Skin of body (tissue), 2 donors: ENCODE measurements around the gene MICALL1. TPM values are rescaled to one million over a fixed set of nuclear protein-coding genes. Genes with fewer than 3 reads are reported as not detected.
A peak's percentile ranks its signal among the peaks of the same experiment; 100 is the strongest.

Experiments used
- DNase-seq: peaks from one replicate; lab custom pipeline; 2025; lab: John Stamatoyannopoulos, UW
- total RNA-seq: library from RNA; depleted of rRNA; stranded (reverse); fragments of >200 nt; gene quantifications from one replicate; pipeline ENCODE4 v1.2.3, GENCODE V29; 2014

MICALL1 gene
- total RNA-seq, result 18.8 TPM

- no peak for DNase-seq
These were observed at the start of gene MICALL1 for GRCh38 chr22:37905534-37906363. Gene MICALL1 (plus strand): TSS chr22:37906297. CDS start chr22:37906423, 126 bp downstream.

- no peak for DNase-seq
These were observed 45.2 kb upstream of the MICALL1 start for GRCh38 chr22:37860796-37861421.

GRCh38 chr22:37862570-37863325 lies 43.3 kb upstream of the MICALL1 start:
- DNase-seq, result no peak

GRCh38 chr22:37865510-37865909 lies 40.6 kb upstream of the MICALL1 start:
- DNase-seq, result no peak

GRCh38 chr22:37870273-37870672 lies 35.8 kb upstream of the MICALL1 start:
- DNase-seq, result no peak

GRCh38 chr22:37880668-37881440 lies 25.2 kb upstream of the MICALL1 start:
- no peak for DNase-seq

GRCh38 chr22:37884420-37884819 lies 21.7 kb upstream of the MICALL1 start:
- peak; percentile 77 for DNase-seq

GRCh38 chr22:37887584-37888378 lies 18.3 kb upstream of the MICALL1 start:
- DNase-seq, result peak; percentile 67

- no peak for DNase-seq
These were observed 14.2 kb upstream of the MICALL1 start for GRCh38 chr22:37891926-37892325.

- DNase-seq, result no peak
These were observed 13.3 kb upstream of the MICALL1 start for GRCh38 chr22:37892566-37893335.

- DNase-seq, result no peak
These were observed 12.5 kb upstream of the MICALL1 start for GRCh38 chr22:37893583-37893983.

- DNase-seq, result no peak
These were observed 11.0 kb upstream of the MICALL1 start for GRCh38 chr22:37894939-37895670.

GRCh38 chr22:37896181-37896592 lies 9.9 kb upstream of the MICALL1 start:
- no peak for DNase-seq

GRCh38 chr22:37896939-37897338 lies 9.2 kb upstream of the MICALL1 start:
- no peak for DNase-seq

GRCh38 chr22:37897807-37898206 lies 8.3 kb upstream of the MICALL1 start:
- no peak for DNase-seq

GRCh38 chr22:37898441-37899181 lies 7.5 kb upstream of the MICALL1 start:
- no peak for DNase-seq

- DNase-seq, result peak; percentile 48
These were observed 1.2 kb upstream of the MICALL1 start for GRCh38 chr22:37904572-37905533.
